HG03342 (cell line): Measurements from ENCODE around the gene LNX1.
A peak's percentile ranks its signal among the peaks of the same experiment; 100 is the strongest.

Source experiments
- ATAC-seq: cut with Tn5 transposase; IDR thresholded peaks from one replicate; pipeline ENCODE4 v1.9.1; 2021; ENCODE audit warnings: mild to moderate bottlenecking, moderate library complexity; ENCODE audit not compliant: unreplicated experiment

The LNX1 gene

GRCh38 chr4:53591372-53591892 lies at the start of gene LNX1:
Gene LNX1, minus strand, starts transcription at chr4:53591486. Its CDS starts 17,484 bp downstream, at chr4:53574002.
- peak; percentile 53 for ATAC-seq

- ATAC-seq, result peak; percentile 78
Observed at GRCh38 chr4:53640576-53641453, 49.5 kb upstream of the LNX1 start.

DNA sequence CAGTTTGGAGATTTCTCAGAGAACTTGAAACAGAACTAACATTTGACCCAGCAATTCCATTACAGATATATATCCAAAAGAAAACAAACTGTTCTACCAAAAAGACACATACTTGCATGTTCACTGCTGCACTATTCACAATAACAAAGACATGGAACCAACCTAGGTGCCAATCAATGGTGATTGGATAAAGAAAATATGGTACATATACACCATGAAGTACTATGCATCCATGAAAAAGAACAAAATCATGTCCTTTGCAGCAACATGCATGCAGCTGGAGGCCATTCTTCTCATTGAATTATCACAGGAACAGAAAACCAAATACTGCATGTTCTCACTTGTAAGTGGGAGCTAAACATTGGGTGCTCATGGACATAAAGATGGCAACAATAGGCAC lies 47.6 kb upstream of the LNX1 start:
- no peak for ATAC-seq

- ATAC-seq, result no peak
Observed at GRCh38 chr4:53637348-53637747, 46.1 kb upstream of the LNX1 start.

DNA sequence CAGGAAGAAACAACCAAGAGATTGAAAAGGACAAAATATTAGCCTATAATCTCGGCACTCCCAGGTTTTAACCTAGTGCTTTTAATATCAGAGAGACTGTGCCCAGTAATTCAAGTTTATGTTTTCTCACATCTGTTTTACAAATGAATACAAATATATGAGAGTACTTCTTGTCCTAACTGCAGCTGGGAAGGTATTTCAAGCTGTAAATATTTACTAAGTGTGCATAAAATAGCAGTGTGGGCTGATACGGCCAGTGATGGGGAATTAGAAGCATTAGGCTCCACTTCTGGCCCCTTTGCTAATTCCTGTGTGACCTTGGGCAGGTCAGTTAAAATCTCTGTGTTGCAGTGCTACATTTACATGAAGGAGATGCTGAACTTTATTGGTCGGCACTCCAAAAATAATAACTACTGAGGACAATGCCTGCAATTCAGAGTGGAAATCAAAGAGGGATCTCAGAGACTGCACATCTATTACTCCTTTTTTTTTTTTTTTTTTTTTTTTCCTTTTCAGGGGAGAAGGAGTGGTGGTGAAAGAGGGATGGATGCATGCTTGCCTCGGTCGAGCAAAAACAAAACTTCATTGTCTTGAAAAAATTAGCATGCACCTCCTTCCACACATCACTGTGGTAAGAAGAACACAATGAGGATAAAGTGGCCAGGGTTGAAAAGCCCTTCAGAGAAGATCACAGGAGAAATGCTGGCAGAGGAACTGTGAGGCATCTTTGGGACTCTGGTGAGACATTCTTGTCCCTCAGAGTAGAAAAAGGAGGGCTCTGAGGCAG lies 44.6 kb upstream of the LNX1 start:
- no peak for ATAC-seq

- no peak for ATAC-seq
Observed at GRCh38 chr4:53633608-53634007, 42.3 kb upstream of the LNX1 start.

DNA sequence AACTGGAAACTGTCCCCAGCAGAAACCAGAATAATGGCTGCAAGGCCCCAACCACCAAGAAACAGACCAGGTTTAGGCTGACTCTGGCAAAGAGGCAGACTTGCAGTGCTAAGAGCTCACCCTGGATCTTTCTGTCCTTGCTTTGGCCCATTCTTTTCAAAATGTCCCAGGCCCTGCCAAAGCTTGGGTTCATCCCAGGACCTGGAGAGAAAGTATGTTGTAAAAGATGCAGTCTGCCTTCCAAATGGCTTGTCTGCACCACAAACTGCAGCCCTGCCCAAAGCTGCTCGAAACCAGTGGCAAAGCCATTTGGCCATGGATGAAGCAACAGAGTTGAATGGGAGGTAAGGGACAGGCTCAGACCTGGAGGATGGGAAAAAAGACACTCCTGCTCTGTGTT lies 38.0 kb upstream of the LNX1 start:
- ATAC-seq, result no peak

- no peak for ATAC-seq
Observed at GRCh38 chr4:53626491-53626890, 35.2 kb upstream of the LNX1 start.

DNA sequence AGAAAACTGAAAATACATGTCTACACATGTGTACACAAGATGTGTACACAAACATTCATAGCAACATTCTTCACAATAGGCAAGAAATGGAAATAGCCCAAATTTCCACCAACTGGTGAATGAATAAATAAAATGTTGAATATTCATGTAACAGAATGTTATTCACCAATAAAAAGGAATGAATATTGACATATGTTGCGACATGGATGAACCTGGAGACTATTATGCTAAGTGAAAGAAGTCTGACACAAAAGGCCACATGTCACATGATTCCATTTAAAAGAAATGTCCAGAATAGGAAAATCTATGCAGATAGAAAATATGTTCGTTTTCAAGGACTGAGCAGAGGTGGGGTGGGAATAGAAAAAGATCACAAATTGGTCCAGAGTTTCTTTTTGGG lies 34.6 kb upstream of the LNX1 start:
- no peak for ATAC-seq

- ATAC-seq, result no peak
Observed at GRCh38 chr4:53622739-53623151, 31.5 kb upstream of the LNX1 start.

DNA sequence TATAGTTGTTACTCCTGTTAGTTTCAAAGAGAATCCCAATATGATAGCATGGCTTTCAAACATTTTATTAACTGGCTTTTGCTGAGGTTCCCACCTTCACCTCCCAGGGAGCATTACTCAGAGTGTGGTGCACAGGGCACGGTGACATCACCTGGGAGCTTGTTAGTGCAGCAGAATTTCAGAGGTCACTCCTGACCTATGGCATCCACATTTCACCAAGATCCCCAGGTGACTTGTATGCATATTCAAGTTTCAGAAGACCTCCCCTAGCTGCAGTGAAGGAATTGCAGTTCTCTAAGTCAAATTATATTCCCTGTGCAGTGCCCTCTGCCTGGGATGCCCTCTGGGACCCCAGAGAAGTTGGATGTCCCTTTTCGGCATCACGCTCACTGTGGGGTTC lies 29.7 kb upstream of the LNX1 start:
- no peak for ATAC-seq

DNA sequence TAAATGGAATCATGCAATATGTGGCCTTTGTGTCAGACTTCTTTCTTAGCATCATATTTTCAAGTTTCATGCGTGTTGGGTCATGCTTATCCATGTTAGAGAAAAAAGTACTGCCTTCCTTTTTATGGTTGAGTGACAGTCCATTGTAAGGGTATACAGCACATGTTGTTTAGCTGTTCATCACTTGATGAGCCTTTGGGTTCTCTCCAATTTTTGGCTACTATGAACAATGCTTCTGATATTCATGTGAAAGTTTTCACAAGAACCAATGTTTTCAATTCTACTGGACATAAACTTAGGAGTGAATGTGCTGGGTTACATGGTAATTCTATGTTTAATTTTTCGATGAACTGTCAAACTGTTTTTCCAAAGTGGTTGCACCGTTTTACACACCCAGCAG lies 28.1 kb upstream of the LNX1 start:
- ATAC-seq, result no peak

- ATAC-seq, result no peak
Observed at GRCh38 chr4:53618321-53618720, 27.0 kb upstream of the LNX1 start.

- no peak for ATAC-seq
Observed at GRCh38 chr4:53617101-53617680, 25.9 kb upstream of the LNX1 start.

DNA sequence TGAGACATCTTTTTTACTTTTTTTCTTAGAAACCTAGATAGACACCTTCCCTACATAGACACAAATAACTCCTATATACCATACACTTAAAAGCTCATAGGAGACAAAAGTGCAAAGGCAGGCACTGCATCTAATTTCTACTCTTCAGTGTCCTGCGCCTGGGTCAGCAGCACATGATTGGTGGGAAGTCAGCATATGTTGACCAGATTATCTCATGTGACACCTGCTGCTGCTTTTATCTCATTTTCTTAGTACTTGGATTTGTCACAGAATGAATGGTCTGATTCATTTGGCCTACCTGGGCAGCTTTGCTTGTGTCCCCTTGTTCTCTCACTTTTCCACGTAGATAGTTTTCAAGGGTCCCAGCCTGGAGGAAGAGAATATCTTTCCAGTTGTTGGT lies 24.9 kb upstream of the LNX1 start:
- ATAC-seq, result no peak

DNA sequence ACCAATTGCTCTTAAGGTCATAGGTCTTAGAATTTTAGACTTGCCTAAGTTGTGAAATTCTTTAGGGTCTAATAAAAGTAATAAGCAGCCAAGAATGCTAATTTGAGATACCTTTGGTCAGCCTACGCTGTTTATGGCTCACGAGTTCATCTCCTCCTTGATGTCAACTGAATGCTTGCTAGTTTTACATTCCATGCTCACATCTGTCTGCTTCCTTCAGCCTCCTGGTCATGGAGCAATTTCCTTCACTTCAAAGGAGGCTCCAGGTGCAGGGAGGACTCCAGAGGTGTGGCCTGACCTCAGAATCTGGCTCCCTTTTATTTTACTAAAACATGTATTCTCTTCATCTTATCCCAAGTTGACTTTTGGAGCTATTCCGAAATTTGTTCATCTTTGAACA lies 23.3 kb upstream of the LNX1 start:
- no peak for ATAC-seq

- ATAC-seq, result no peak
Observed at GRCh38 chr4:53613428-53613827, 22.1 kb upstream of the LNX1 start.

DNA sequence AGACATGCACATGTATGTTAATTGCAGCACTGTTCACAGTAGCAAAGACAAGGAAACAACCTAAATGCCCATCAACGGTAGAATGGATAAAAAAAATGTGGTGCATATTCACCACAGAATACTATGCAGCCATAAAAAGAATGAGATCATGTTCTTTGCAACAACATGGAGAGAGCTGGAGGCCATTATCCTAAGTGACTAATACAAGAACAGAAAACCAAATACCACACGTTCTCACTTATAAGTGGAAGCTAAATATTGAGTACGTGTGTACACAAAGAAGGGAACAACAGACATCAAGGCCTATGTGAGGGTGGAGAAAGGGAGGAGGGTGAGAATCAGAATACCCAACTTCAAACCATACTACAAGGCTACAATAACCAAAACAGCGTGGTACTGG lies 17.4 kb upstream of the LNX1 start:
- ATAC-seq, result no peak

- no peak for ATAC-seq
Observed at GRCh38 chr4:53608242-53608641, 17.0 kb upstream of the LNX1 start.

DNA sequence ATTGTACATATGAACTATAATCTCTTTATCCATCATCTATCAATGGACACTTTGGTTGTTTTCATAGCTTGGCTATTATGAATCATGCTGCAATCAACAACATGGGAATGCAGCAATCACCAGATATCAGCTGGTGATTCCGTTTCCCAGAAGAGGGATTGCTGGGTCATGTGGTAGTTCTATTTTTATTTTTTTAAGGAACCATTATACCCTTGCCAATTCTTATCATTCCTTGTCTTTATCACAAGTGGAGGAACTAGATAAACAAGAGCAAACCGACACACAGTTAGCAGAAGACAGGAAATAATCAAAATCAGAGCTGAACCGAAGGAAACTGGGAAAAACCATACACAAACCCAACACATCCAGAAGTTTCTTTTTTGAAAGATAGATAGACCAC lies 14.5 kb upstream of the LNX1 start:
- ATAC-seq, result no peak

DNA sequence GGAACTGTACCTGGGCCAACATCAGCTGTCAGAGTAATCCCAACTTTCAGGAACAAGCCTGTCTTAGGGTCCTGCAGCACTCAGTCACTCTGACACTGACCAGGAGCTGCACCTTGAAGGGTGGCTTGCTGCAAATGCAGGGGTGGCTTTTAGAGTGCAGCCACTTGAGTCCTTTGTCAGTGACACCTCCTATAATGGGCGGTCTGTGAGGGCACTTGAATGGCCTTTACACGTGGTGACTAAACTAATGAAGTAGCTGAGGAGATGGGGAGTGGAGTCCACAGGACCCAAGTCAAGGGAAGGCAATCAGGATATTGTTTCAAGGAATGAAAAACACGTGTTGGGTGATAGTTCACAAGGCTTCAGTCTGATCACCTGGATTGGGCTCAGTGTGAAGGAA lies 11.1 kb upstream of the LNX1 start:
- no peak for ATAC-seq
